Left forelimb (tissue), 1 donor: Measurements from ENCODE around the gene EXO1.
"Not testable (repeated sequence)": the region's sequence is repeated elsewhere in the genome, so short reads cannot be mapped to it uniquely, and the experiment has no call there.

ENCODE experiments used
- DNase-seq: peaks from one replicate; pipeline ENCODE4 v3.0.0-alpha.2; 2018; ENCODE audit warnings: low spot score

Gene EXO1

GRCh38 chr1:241847796-241848685 is at the start of gene EXO1:
TSS of gene EXO1 (plus strand) at chr1:241848204. CDS start at chr1:241850426, 2,222 bp downstream.
- DNase-seq = peak; percentile 94

- no peak for DNase-seq
These were observed 48.6 kb upstream of the EXO1 start for GRCh38 chr1:241799416-241799815.

GRCh38 chr1:241800640-241801039 is 47.4 kb upstream of the EXO1 start:
- DNase-seq = no peak

- no peak for DNase-seq
These were observed 45.1 kb upstream of the EXO1 start for GRCh38 chr1:241802863-241803262.

- DNase-seq = not testable (repeated sequence)
These were observed 43.3 kb upstream of the EXO1 start for GRCh38 chr1:241804706-241805105.

- no peak for DNase-seq
These were observed 39.7 kb upstream of the EXO1 start for GRCh38 chr1:241808265-241808664.

- DNase-seq = no peak
These were observed 37.1 kb upstream of the EXO1 start for GRCh38 chr1:241810769-241811405.

- no peak for DNase-seq
These were observed 34.2 kb upstream of the EXO1 start for GRCh38 chr1:241813768-241814320.

- DNase-seq = no peak
These were observed 32.0 kb upstream of the EXO1 start for GRCh38 chr1:241816008-241816407.

GRCh38 chr1:241817331-241817792 is 30.6 kb upstream of the EXO1 start:
- no peak for DNase-seq

- no peak for DNase-seq
These were observed 29.9 kb upstream of the EXO1 start for GRCh38 chr1:241817956-241818612.

- DNase-seq = no peak
These were observed 28.6 kb upstream of the EXO1 start for GRCh38 chr1:241819340-241819866.

GRCh38 chr1:241821363-241821762 is 26.6 kb upstream of the EXO1 start:
- no peak for DNase-seq

- DNase-seq = no peak
These were observed 25.2 kb upstream of the EXO1 start for GRCh38 chr1:241822846-241823245.

- DNase-seq = no peak
These were observed 24.1 kb upstream of the EXO1 start for GRCh38 chr1:241823925-241824324.

- DNase-seq = no peak
These were observed 22.4 kb upstream of the EXO1 start for GRCh38 chr1:241825581-241825980.

- not testable (repeated sequence) for DNase-seq
These were observed 21.4 kb upstream of the EXO1 start for GRCh38 chr1:241826613-241827012.

GRCh38 chr1:241827264-241827663 is 20.7 kb upstream of the EXO1 start:
- no peak for DNase-seq

- no peak for DNase-seq
These were observed 19.5 kb upstream of the EXO1 start for GRCh38 chr1:241828463-241829021.

- no peak for DNase-seq
These were observed 18.5 kb upstream of the EXO1 start for GRCh38 chr1:241829468-241829867.

- no peak for DNase-seq
These were observed 13.1 kb upstream of the EXO1 start for GRCh38 chr1:241834733-241835377.
